Mesenchymal stem cell (in vitro differentiated cells and primary cell): Measurements from ENCODE around the gene KPNA2.
"Not testable (repeated sequence)": the region's sequence is repeated elsewhere in the genome, so short reads cannot be mapped to it uniquely, and the experiment has no call there.

Experiments used
- DNase-seq: peaks from one replicate; pipeline ENCODE4 v3.0.0-alpha.2; 2013
- H2AFZ ChIP-seq: one replicate; pipeline ENCODE4 v1.6.1; 2013; ENCODE audit warnings: low read depth, mild to moderate bottlenecking, control low read depth, inconsistent platforms, low read length, moderate library complexity
- H2AK5ac ChIP-seq: 2 replicates; pipeline ENCODE4 v1.6.1; 2013; ENCODE audit warnings: low read length, moderate library complexity, mild to moderate bottlenecking, inconsistent platforms; ENCODE audit not compliant: severe bottlenecking
- H2BK120ac ChIP-seq: one replicate; pipeline ENCODE4 v1.6.1; 2013; ENCODE audit warnings: low read depth, mild to moderate bottlenecking, inconsistent platforms, low read length, moderate library complexity
- H2BK12ac ChIP-seq, 2 experiments: one replicate each; pipeline ENCODE4 v1.6.1; 2013; ENCODE audit warnings: inconsistent platforms in 2 of 2, low read length in 2 of 2, mild to moderate bottlenecking in 2 of 2, moderate library complexity in 2 of 2, control low read depth in 1 of 2
- H2BK15ac ChIP-seq: one replicate; pipeline ENCODE4 v1.6.1; 2013; ENCODE audit warnings: mild to moderate bottlenecking, low read depth, inconsistent platforms; ENCODE audit not compliant: poor library complexity, severe bottlenecking
- H2BK5ac ChIP-seq: 2 replicates; pipeline ENCODE4 v1.6.1; 2013; ENCODE audit warnings: low read depth, mild to moderate bottlenecking, low read length, control low read depth, inconsistent platforms; ENCODE audit not compliant: poor library complexity, severe bottlenecking
- H3K14ac ChIP-seq, 2 experiments: one replicate each; pipeline ENCODE4 v1.6.1; 2013; ENCODE audit warnings: inconsistent platforms in 2 of 2, low read length in 2 of 2, control low read depth in 1 of 2, mild to moderate bottlenecking in 1 of 2, moderate library complexity in 1 of 2
- H3K18ac ChIP-seq, 2 experiments: one replicate each; pipeline ENCODE4 v1.6.1; 2013; ENCODE audit warnings: inconsistent platforms in 2 of 2, low read length in 2 of 2, control low read depth in 1 of 2, low read depth in 1 of 2, mild to moderate bottlenecking in 1 of 2
- H3K23ac ChIP-seq, 2 experiments: one replicate each; pipeline ENCODE4 v1.6.1; 2013; ENCODE audit warnings: inconsistent platforms in 2 of 2, low read length in 2 of 2, mild to moderate bottlenecking in 2 of 2, moderate library complexity in 2 of 2, control low read depth in 1 of 2
- H3K27ac ChIP-seq: 2 replicates; pipeline ENCODE4 v1.5.1; 2013; ENCODE audit warnings: mild to moderate bottlenecking, moderate library complexity, low read length, control low read depth, inconsistent platforms; ENCODE audit not compliant: poor library complexity, severe bottlenecking
- H3K27me3 ChIP-seq, 2 experiments: 2 replicates each; pipeline versions ENCODE4 v1.6.1 to v1.7.0; 2013; ENCODE audit warnings: low read length in 2 of 2, mild to moderate bottlenecking in 2 of 2, moderate library complexity in 2 of 2, control low read depth in 1 of 2, inconsistent platforms in 1 of 2; ENCODE audit not compliant: control insufficient read depth in 1 of 2, insufficient read depth in 1 of 2
- H3K36me3 ChIP-seq, 2 experiments: 2 replicates each; pipeline versions ENCODE4 v1.6.1 to v1.7.0; 2013; ENCODE audit warnings: low read length in 2 of 2, control low read depth in 1 of 2, inconsistent platforms in 1 of 2, low read depth in 1 of 2, mild to moderate bottlenecking in 1 of 2; ENCODE audit not compliant: insufficient read depth in 2 of 2, control insufficient read depth in 1 of 2
- H3K4ac ChIP-seq, 2 experiments: one replicate each; pipeline ENCODE4 v1.6.1; 2013; ENCODE audit warnings: inconsistent platforms in 2 of 2, low read length in 2 of 2, mild to moderate bottlenecking in 2 of 2, moderate library complexity in 2 of 2, control low read depth in 1 of 2, low read depth in 1 of 2
- H3K4me1 ChIP-seq: 2 replicates; pipeline ENCODE4 v1.6.1; 2013; ENCODE audit warnings: low read depth, low read length, control low read depth; ENCODE audit not compliant: control insufficient read depth, insufficient read depth
- H3K4me2 ChIP-seq: 2 replicates; pipeline ENCODE4 v1.6.1; 2013; ENCODE audit warnings: low read length, mild to moderate bottlenecking, inconsistent platforms; ENCODE audit not compliant: poor library complexity, severe bottlenecking
- H3K4me3 ChIP-seq, 2 experiments: 2 replicates each; pipeline versions ENCODE4 v1.5.1 to v1.7.0; 2013; ENCODE audit warnings: low read length in 2 of 2, mild to moderate bottlenecking in 2 of 2, control low read depth in 1 of 2, low read depth in 1 of 2; ENCODE audit not compliant: insufficient read depth in 1 of 2
- H3K79me1 ChIP-seq: replicated peaks from 2 replicates; pipeline ENCODE4 v1.6.1; 2013; ENCODE audit warnings: mild to moderate bottlenecking, control low read depth, low read length, inconsistent platforms; ENCODE audit not compliant: poor library complexity, severe bottlenecking
- H3K9ac ChIP-seq: 2 replicates; pipeline ENCODE4 v1.7.0; 2013; ENCODE audit warnings: mild to moderate bottlenecking, low read length, moderate library complexity
- H3K9me3 ChIP-seq: 2 replicates; pipeline ENCODE4 v1.7.0; 2013; ENCODE audit warnings: mild to moderate bottlenecking, low read length; ENCODE audit not compliant: control insufficient read depth
- H4K8ac ChIP-seq: one replicate; pipeline ENCODE4 v1.6.1; 2013; ENCODE audit warnings: inconsistent platforms, mild to moderate bottlenecking, low read length, moderate library complexity
- H4K91ac ChIP-seq: one replicate; pipeline ENCODE4 v1.6.1; 2013; ENCODE audit warnings: mild to moderate bottlenecking, low read length, inconsistent platforms
- WGBS: methylation state at CpG from one replicate; pipeline ENCODE4 v1.1.7; 2013; ENCODE audit warnings: mixed read lengths; 5-methylcytosine and 5-hydroxymethylcytosine counted together

The KPNA2 gene

GRCh38 chr17:68087131-68087623, 51.6 kb downstream of the KPNA2 start:
- 75% methylated on average over 4 of the region's 11 CpGs for WGBS
- H2BK120ac ChIP-seq, H4K8ac ChIP-seq, H3K36me3 ChIP-seq, H3K4me2 ChIP-seq, H2AFZ ChIP-seq, H3K9ac ChIP-seq, H2BK5ac ChIP-seq, H3K9me3 ChIP-seq, H3K79me1 ChIP-seq, H3K27ac ChIP-seq, H4K91ac ChIP-seq, H2BK15ac ChIP-seq, H3K4me1 ChIP-seq, DNase-seq, H3K27me3 ChIP-seq, H3K14ac ChIP-seq, H3K23ac ChIP-seq, H2AK5ac ChIP-seq, H3K4me3 ChIP-seq: not testable (repeated sequence)
- H3K18ac ChIP-seq, result peak overlapping the region; percentile 62 to 64
- peak overlapping the region in 1 of 2 experiments; percentile 19 for H3K4ac ChIP-seq
- H2BK12ac ChIP-seq, result peak overlapping the region in 1 of 2 experiments; percentile 37

GRCh38 chr17:68087851-68088250, 52.3 kb downstream of the KPNA2 start:
- Histone ChIP-seq H2AFZ (no peak overlapping the region), H3K9ac (no peak overlapping the region), H3K27me3 (no peaks in the 10 kb centered on the region), H2BK12ac (no peak overlapping the region), H4K91ac (no peak overlapping the region), H3K36me3 (no peaks in the 10 kb centered on the region), H3K9me3 (no peaks in the 10 kb centered on the region), H2BK5ac (no peak overlapping the region), H3K4me2 (no peak overlapping the region), H3K23ac (no peak overlapping the region), H3K14ac (no peak overlapping the region), H4K8ac (no peak overlapping the region), H2AK5ac (no peak overlapping the region), H3K27ac (no peak overlapping the region), H3K4ac (no peak overlapping the region), H2BK120ac (no peak overlapping the region), H3K79me1 (no peaks in the 10 kb centered on the region), H3K18ac (no peak overlapping the region), H3K4me1 (no peaks in the 10 kb centered on the region), H3K4me3 (no peak overlapping the region), H2BK15ac (no peak overlapping the region)
- DNase-seq, result no peak
- 83% methylated on average over 4 of the region's 4 CpGs for WGBS

GRCh38 chr17:68089881-68090280, 54.3 kb downstream of the KPNA2 start:
- Histone ChIP-seq H3K27ac (no peak overlapping the region), H3K36me3 (no peaks in the 10 kb centered on the region), H3K23ac (no peak overlapping the region), H3K4me1 (no peaks in the 10 kb centered on the region), H3K4me3 (no peak overlapping the region), H4K91ac (no peak overlapping the region), H2AFZ (no peak overlapping the region), H3K9ac (no peak overlapping the region), H3K27me3 (peaks cover 0 to 3% of the 10 kb centered on the region in 2 experiments), H4K8ac (no peak overlapping the region), H3K9me3 (no peaks in the 10 kb centered on the region), H3K79me1 (no peaks in the 10 kb centered on the region), H3K4ac (no peak overlapping the region), H3K14ac (no peak overlapping the region), H3K18ac (no peak overlapping the region), H2BK12ac (no peak overlapping the region), H3K4me2 (no peak overlapping the region), H2BK15ac (no peak overlapping the region), H2BK120ac (no peak overlapping the region), H2BK5ac (no peak overlapping the region), H2AK5ac (no peak overlapping the region)
- DNase-seq, result peak; percentile 70
- 82% methylated on average over 3 of the region's 3 CpGs for WGBS

GRCh38 chr17:68094481-68095078, 59.0 kb downstream of the KPNA2 start:
- Histone ChIP-seq H3K36me3 (no peaks in the 10 kb centered on the region), H3K18ac (no peak overlapping the region), H3K4me2 (no peak overlapping the region), H3K4me1 (peaks cover 2% of the 10 kb centered on the region), H3K9ac (no peak overlapping the region), H3K79me1 (no peaks in the 10 kb centered on the region), H3K4me3 (no peak overlapping the region), H3K14ac (no peak overlapping the region), H3K23ac (no peak overlapping the region), H3K27ac (no peak overlapping the region), H2AFZ (no peak overlapping the region), H2AK5ac (no peak overlapping the region), H4K8ac (no peak overlapping the region), H2BK5ac (no peak overlapping the region), H2BK15ac (no peak overlapping the region), H3K4ac (no peak overlapping the region), H4K91ac (no peak overlapping the region), H3K27me3 (peaks cover 0 to 5% of the 10 kb centered on the region in 2 experiments), H3K9me3 (no peaks in the 10 kb centered on the region), H2BK120ac (no peak overlapping the region), H2BK12ac (no peak overlapping the region)
- 90% methylated on average over 11 of the region's 11 CpGs for WGBS
- DNase-seq, result no peak
